Gastroesophageal sphincter (tissue), 3 donors: ENCODE results near the gene ITGB1BP1.

ENCODE experiments used
- CTCF ChIP-seq, 4 experiments: fragments of 200-600 bp in 2 of 4; fragments of 450-650 bp in 2 of 4; sonication (generic) in 1 of 4; IDR thresholded peaks; one replicate each; pipeline ENCODE4 v1.5.1; 2017 to 2019; ENCODE audit warnings: antibody characterized with exemption in 4 of 4, mild to moderate bottlenecking in 2 of 4, moderate library complexity in 2 of 4
- POLR2A ChIP-seq, 2 donors: fragments of 450-650 bp; IDR thresholded peaks; one replicate each; pipeline ENCODE4 v1.6.1; 2017; ENCODE audit warnings: antibody characterized with exemption in 2 of 2, mild to moderate bottlenecking in 2 of 2, moderate library complexity in 1 of 2
- POLR2AphosphoS5 ChIP-seq: sonication (generic); formaldehyde crosslinking; IDR thresholded peaks from one replicate; pipeline ENCODE4 v1.6.1; 2017; ENCODE audit warnings: antibody characterized with exemption

GRCh38 chr2:9355716-9356115 lies 67.6 kb downstream of the ITGB1BP1 start:
- TF ChIP-seq CTCF (IDR thresholded peaks at IDR 0.05) (no peak), POLR2AphosphoS5 (no peak), POLR2A (IDR thresholded peaks at IDR 0.05) (no peak)
